Skin epidermis (tissue), 12 donors: ENCODE results near the gene RAD50.
A peak's percentile ranks its signal among the peaks of the same experiment; 100 is the strongest.
"Not testable (repeated sequence)": the region's sequence is repeated elsewhere in the genome, so short reads cannot be mapped to it uniquely, and the experiment has no call there.

Experiments
- H3K27ac ChIP-seq, 21 experiments: fragments of 200-600 bp; sonication (generic) in 11 of 21; one replicate each; pipeline ENCODE4 v1.5.0; 2020; ENCODE audit warnings: mild to moderate bottlenecking in 3 of 21, inconsistent platforms in 2 of 21, moderate library complexity in 2 of 21
- H3K4me3 ChIP-seq, 7 experiments: fragments of 200-600 bp; sonication (generic) in 2 of 7; one replicate each; pipeline ENCODE4 v1.5.0; 2020; ENCODE audit warnings: inconsistent platforms in 2 of 7, mild to moderate bottlenecking in 2 of 7, moderate library complexity in 1 of 7

RAD50 gene

GRCh38 chr5:132556153-132556762 lies 519 bp upstream of the RAD50 start:
- peak overlapping the region; percentile 61 to 93 (median 77) for H3K4me3 ChIP-seq
- H3K27ac ChIP-seq = peak overlapping the region in 20 of 21 experiments; percentile 54 to 95 (median 89)

GRCh38 chr5:132557478-132558172 lies 848 bp downstream of the RAD50 start:
- peak overlapping the region in 20 of 21 experiments; percentile 54 to 95 (median 89) for H3K27ac ChIP-seq
- H3K4me3 ChIP-seq = peak overlapping the region; percentile 61 to 93 (median 77)

- no peak overlapping the region for H3K4me3 ChIP-seq
- no peak overlapping the region for H3K27ac ChIP-seq
Observed at GRCh38 chr5:132559383-132560060, 2.7 kb downstream of the RAD50 start.

- Histone ChIP-seq H3K27ac (no peak overlapping the region), H3K4me3 (no peak overlapping the region)
Observed at GRCh38 chr5:132561601-132562000, 4.8 kb downstream of the RAD50 start.

GRCh38 chr5:132564555-132564954 lies 7.8 kb downstream of the RAD50 start:
- H3K27ac ChIP-seq, H3K4me3 ChIP-seq: not testable (repeated sequence)

- H3K4me3 ChIP-seq = no peak overlapping the region
- no peak overlapping the region for H3K27ac ChIP-seq
Observed at GRCh38 chr5:132566657-132567056, 9.9 kb downstream of the RAD50 start.

- Histone ChIP-seq H3K27ac (no peak overlapping the region), H3K4me3 (no peak overlapping the region)
Observed at GRCh38 chr5:132576123-132576522, 19.3 kb downstream of the RAD50 start.

GRCh38 chr5:132584560-132584959 lies 27.8 kb downstream of the RAD50 start:
- H3K4me3 ChIP-seq, H3K27ac ChIP-seq: not testable (repeated sequence)

- no peak overlapping the region for H3K27ac ChIP-seq
Observed at GRCh38 chr5:132586063-132586462, 29.3 kb downstream of the RAD50 start.

GRCh38 chr5:132589467-132589866 lies 32.7 kb downstream of the RAD50 start:
- no peak overlapping the region for H3K4me3 ChIP-seq
- H3K27ac ChIP-seq = no peak overlapping the region

More at GRCh38 chr5:132586063-132586462, 29.3 kb downstream of the RAD50 start:
- no peak overlapping the region for H3K4me3 ChIP-seq

- H3K27ac ChIP-seq = no peak overlapping the region
Observed at GRCh38 chr5:132591145-132591544, 34.4 kb downstream of the RAD50 start.

GRCh38 chr5:132592521-132592920 lies 35.7 kb downstream of the RAD50 start:
- Histone ChIP-seq H3K27ac (no peak overlapping the region), H3K4me3 (no peak overlapping the region)

More at GRCh38 chr5:132591145-132591544, 34.4 kb downstream of the RAD50 start:
- H3K4me3 ChIP-seq = no peak overlapping the region

- Histone ChIP-seq H3K27ac (no peak overlapping the region), H3K4me3 (no peak overlapping the region)
Observed at GRCh38 chr5:132594170-132594569, 37.4 kb downstream of the RAD50 start.

- Histone ChIP-seq H3K4me3 (no peak overlapping the region), H3K27ac (no peak overlapping the region)
Observed at GRCh38 chr5:132595624-132596023, 38.8 kb downstream of the RAD50 start.

- no peak overlapping the region for H3K4me3 ChIP-seq
- no peak overlapping the region for H3K27ac ChIP-seq
Observed at GRCh38 chr5:132601071-132601728, 44.4 kb downstream of the RAD50 start.

GRCh38 chr5:132607095-132607494 lies 50.3 kb downstream of the RAD50 start:
- Histone ChIP-seq H3K4me3 (no peak overlapping the region), H3K27ac (no peak overlapping the region)

- no peak overlapping the region for H3K27ac ChIP-seq
Observed at GRCh38 chr5:132608107-132608506, 51.3 kb downstream of the RAD50 start.

GRCh38 chr5:132611965-132612364 lies 55.2 kb downstream of the RAD50 start:
- H3K27ac ChIP-seq = no peak overlapping the region
- no peak overlapping the region for H3K4me3 ChIP-seq

More at GRCh38 chr5:132608107-132608506, 51.3 kb downstream of the RAD50 start:
- no peak overlapping the region for H3K4me3 ChIP-seq

- Histone ChIP-seq H3K27ac (no peak overlapping the region), H3K4me3 (no peak overlapping the region)
Observed at GRCh38 chr5:132612846-132613245, 56.1 kb downstream of the RAD50 start.

GRCh38 chr5:132621699-132622098 lies 64.9 kb downstream of the RAD50 start:
- Histone ChIP-seq H3K4me3 (no peak overlapping the region), H3K27ac (no peak overlapping the region)
